GM23338 (cell line): ENCODE measurements around the gene HRH3.

Source experiments
- CREB1 ChIP-seq: fragments of 250-450 bp; sonication (Bioruptor Pico); IDR thresholded peaks from 2 replicates; pipeline ENCODE4 v1.5.0; 2020; ENCODE audit warnings: low read depth, mild to moderate bottlenecking, moderate library complexity
- EZH2 ChIP-seq: fragments of 200-600 bp; sonication (generic); IDR thresholded peaks from one replicate; pipeline ENCODE4 v1.8.0; 2017; ENCODE audit warnings: antibody characterized with exemption, mild to moderate bottlenecking, low read depth; ENCODE audit not compliant: unreplicated experiment
- EZH2phosphoT487 ChIP-seq: fragments of 200-600 bp; sonication (generic); IDR thresholded peaks from one replicate; pipeline ENCODE4 v1.8.1; 2018; ENCODE audit warnings: antibody characterized with exemption; ENCODE audit not compliant: unreplicated experiment
- JUNB ChIP-seq: IDR thresholded peaks from one replicate; pipeline ENCODE4 v1.6.1; 2016; ENCODE audit warnings: antibody characterized with exemption; ENCODE audit not compliant: unreplicated experiment
- POLR2AphosphoS5 ChIP-seq: IDR thresholded peaks from 2 replicates; pipeline ENCODE4 v1.6.1; 2016; ENCODE audit warnings: antibody characterized with exemption, low read depth
- ZNF114 ChIP-seq: fragments of 250-450 bp; sonication (Bioruptor Pico); IDR thresholded peaks from 2 replicates; pipeline ENCODE4 v1.5.0; 2020; ENCODE audit warnings: mild to moderate bottlenecking, moderate library complexity
- TF ChIP-seq, protein P1 (sequence below), 2 experiments: fragments of 200-600 bp in 1 of 2; sonication (generic) in 1 of 2; conservative IDR thresholded peaks; 2 replicates each; pipeline versions ENCODE4 v1.5.1 to v1.6.1; 2016 to 2017; ENCODE audit warnings: antibody characterized with exemption in 2 of 2, low read depth in 2 of 2, mild to moderate bottlenecking in 2 of 2, moderate library complexity in 1 of 2
- TF ChIP-seq, protein P2 (sequence below): fragments of 250-450 bp; sonication (Bioruptor Pico); IDR thresholded peaks from 2 replicates; pipeline ENCODE4 v1.5.0; 2020; ENCODE audit warnings: mild to moderate bottlenecking, moderate library complexity
- TF ChIP-seq, protein P3 (sequence below): IDR thresholded peaks from one replicate; pipeline ENCODE4 v1.6.1; 2018; ENCODE audit warnings: antibody characterized with exemption; ENCODE audit not compliant: unreplicated experiment

DNA sequence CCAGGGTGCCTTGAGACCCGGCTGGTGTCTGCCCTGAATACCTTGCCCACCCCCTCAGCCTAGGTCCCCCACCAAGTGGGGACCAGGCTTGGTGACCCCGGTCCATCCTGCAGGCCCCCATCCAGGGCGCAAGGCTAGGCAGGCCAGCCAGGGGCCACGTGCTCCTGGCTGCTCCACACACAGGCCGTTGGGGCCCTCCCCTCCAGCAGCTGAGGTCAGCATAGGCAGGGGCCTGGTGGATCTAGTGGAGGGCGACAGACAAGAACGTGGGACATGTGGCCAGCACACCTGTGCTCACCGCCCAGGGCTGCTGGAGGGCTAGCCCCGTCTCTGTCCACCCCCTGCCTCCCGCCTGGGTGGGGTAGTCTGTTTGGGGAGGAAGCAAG lies 7.5 kb upstream of the HRH3 start:
- TF ChIP-seq EZH2phosphoT487, result no peak
- TF ChIP-seq, protein P1, sequence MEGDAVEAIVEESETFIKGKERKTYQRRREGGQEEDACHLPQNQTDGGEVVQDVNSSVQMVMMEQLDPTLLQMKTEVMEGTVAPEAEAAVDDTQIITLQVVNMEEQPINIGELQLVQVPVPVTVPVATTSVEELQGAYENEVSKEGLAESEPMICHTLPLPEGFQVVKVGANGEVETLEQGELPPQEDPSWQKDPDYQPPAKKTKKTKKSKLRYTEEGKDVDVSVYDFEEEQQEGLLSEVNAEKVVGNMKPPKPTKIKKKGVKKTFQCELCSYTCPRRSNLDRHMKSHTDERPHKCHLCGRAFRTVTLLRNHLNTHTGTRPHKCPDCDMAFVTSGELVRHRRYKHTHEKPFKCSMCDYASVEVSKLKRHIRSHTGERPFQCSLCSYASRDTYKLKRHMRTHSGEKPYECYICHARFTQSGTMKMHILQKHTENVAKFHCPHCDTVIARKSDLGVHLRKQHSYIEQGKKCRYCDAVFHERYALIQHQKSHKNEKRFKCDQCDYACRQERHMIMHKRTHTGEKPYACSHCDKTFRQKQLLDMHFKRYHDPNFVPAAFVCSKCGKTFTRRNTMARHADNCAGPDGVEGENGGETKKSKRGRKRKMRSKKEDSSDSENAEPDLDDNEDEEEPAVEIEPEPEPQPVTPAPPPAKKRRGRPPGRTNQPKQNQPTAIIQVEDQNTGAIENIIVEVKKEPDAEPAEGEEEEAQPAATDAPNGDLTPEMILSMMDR (conservative IDR thresholded peaks at IDR 0.05; ENCODE audit: low read depth in 2 of 2), result no peak
- TF ChIP-seq ZNF114, result no peak
- no peak for TF ChIP-seq POLR2AphosphoS5
- TF ChIP-seq EZH2, result no peak
- no peak for TF ChIP-seq CREB1
- TF ChIP-seq JUNB, result no peak
- TF ChIP-seq, protein P2, sequence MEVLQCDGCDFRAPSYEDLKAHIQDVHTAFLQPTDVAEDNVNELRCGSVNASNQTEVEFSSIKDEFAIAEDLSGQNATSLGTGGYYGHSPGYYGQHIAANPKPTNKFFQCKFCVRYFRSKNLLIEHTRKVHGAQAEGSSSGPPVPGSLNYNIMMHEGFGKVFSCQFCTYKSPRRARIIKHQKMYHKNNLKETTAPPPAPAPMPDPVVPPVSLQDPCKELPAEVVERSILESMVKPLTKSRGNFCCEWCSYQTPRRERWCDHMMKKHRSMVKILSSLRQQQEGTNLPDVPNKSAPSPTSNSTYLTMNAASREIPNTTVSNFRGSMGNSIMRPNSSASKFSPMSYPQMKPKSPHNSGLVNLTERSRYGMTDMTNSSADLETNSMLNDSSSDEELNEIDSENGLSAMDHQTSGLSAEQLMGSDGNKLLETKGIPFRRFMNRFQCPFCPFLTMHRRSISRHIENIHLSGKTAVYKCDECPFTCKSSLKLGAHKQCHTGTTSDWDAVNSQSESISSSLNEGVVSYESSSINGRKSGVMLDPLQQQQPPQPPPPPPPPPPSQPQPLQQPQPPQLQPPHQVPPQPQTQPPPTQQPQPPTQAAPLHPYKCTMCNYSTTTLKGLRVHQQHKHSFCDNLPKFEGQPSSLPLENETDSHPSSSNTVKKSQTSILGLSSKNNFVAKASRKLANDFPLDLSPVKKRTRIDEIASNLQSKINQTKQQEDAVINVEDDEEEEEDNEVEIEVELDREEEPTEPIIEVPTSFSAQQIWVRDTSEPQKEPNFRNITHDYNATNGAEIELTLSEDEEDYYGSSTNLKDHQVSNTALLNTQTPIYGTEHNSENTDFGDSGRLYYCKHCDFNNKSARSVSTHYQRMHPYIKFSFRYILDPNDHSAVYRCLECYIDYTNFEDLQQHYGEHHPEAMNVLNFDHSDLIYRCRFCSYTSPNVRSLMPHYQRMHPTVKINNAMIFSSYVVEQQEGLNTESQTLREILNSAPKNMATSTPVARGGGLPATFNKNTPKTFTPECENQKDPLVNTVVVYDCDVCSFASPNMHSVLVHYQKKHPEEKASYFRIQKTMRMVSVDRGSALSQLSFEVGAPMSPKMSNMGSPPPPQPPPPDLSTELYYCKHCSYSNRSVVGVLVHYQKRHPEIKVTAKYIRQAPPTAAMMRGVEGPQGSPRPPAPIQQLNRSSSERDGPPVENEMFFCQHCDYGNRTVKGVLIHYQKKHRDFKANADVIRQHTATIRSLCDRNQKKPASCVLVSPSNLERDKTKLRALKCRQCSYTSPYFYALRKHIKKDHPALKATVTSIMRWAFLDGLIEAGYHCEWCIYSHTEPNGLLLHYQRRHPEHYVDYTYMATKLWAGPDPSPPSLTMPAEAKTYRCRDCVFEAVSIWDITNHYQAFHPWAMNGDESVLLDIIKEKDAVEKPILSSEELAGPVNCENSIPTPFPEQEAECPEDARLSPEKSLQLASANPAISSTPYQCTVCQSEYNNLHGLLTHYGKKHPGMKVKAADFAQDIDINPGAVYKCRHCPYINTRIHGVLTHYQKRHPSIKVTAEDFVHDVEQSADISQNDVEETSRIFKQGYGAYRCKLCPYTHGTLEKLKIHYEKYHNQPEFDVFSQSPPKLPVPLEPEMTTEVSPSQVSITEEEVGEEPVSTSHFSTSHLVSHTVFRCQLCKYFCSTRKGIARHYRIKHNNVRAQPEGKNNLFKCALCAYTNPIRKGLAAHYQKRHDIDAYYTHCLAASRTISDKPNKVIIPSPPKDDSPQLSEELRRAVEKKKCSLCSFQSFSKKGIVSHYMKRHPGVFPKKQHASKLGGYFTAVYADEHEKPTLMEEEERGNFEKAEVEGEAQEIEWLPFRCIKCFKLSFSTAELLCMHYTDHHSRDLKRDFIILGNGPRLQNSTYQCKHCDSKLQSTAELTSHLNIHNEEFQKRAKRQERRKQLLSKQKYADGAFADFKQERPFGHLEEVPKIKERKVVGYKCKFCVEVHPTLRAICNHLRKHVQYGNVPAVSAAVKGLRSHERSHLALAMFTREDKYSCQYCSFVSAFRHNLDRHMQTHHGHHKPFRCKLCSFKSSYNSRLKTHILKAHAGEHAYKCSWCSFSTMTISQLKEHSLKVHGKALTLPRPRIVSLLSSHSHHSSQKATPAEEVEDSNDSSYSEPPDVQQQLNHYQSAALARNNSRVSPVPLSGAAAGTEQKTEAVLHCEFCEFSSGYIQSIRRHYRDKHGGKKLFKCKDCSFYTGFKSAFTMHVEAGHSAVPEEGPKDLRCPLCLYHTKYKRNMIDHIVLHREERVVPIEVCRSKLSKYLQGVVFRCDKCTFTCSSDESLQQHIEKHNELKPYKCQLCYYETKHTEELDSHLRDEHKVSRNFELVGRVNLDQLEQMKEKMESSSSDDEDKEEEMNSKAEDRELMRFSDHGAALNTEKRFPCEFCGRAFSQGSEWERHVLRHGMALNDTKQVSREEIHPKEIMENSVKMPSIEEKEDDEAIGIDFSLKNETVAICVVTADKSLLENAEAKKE (CRISPR knock-in tag), result no peak
- TF ChIP-seq, protein P3, sequence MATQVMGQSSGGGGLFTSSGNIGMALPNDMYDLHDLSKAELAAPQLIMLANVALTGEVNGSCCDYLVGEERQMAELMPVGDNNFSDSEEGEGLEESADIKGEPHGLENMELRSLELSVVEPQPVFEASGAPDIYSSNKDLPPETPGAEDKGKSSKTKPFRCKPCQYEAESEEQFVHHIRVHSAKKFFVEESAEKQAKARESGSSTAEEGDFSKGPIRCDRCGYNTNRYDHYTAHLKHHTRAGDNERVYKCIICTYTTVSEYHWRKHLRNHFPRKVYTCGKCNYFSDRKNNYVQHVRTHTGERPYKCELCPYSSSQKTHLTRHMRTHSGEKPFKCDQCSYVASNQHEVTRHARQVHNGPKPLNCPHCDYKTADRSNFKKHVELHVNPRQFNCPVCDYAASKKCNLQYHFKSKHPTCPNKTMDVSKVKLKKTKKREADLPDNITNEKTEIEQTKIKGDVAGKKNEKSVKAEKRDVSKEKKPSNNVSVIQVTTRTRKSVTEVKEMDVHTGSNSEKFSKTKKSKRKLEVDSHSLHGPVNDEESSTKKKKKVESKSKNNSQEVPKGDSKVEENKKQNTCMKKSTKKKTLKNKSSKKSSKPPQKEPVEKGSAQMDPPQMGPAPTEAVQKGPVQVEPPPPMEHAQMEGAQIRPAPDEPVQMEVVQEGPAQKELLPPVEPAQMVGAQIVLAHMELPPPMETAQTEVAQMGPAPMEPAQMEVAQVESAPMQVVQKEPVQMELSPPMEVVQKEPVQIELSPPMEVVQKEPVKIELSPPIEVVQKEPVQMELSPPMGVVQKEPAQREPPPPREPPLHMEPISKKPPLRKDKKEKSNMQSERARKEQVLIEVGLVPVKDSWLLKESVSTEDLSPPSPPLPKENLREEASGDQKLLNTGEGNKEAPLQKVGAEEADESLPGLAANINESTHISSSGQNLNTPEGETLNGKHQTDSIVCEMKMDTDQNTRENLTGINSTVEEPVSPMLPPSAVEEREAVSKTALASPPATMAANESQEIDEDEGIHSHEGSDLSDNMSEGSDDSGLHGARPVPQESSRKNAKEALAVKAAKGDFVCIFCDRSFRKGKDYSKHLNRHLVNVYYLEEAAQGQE, result no peak
